Stimulated activated CD8-positive, alpha-beta memory T cell treated with anti-CD3 and anti-CD28 coated beads, Interleukin-4, amount 100 ng/mL, for 1 hour (primary cell): ENCODE measurements around the gene C12orf57.
"Not testable (repeated sequence)": the region's sequence is repeated elsewhere in the genome, so short reads cannot be mapped to it uniquely, and the experiment has no call there.

Experiments
- DNase-seq, 2 donors: peaks; one replicate each; pipeline ENCODE4 v3.0.0-alpha.2; 2020; ENCODE audit warnings: low read depth in 2 of 2, low spot score in 1 of 2

Gene C12orf57

GRCh38 chr12:6943722-6944380 is at the start of gene C12orf57, which contains the start of gene RNU7-1:
TSS of gene C12orf57 (plus strand) at chr12:6944022. CDS start at chr12:6944122, 100 bp downstream.
TSS of gene RNU7-1 (plus strand) at chr12:6943816.
- DNase-seq = peak in 1 of 2 donors; percentile 58

GRCh38 chr12:6894321-6894720 is 49.5 kb upstream of the C12orf57 start:
- no peak for DNase-seq

GRCh38 chr12:6896846-6897435 is 46.9 kb upstream of the C12orf57 start:
- DNase-seq = no peak

GRCh38 chr12:6899427-6899826 is 44.4 kb upstream of the C12orf57 start:
- no peak for DNase-seq

GRCh38 chr12:6899837-6900519 is 43.8 kb upstream of the C12orf57 start:
- DNase-seq = no peak

- no peak for DNase-seq
These were observed 41.4 kb upstream of the C12orf57 start for GRCh38 chr12:6902448-6902847.

GRCh38 chr12:6903722-6904121 is 40.1 kb upstream of the C12orf57 start:
- no peak for DNase-seq

- peak; percentile 95 to 97 for DNase-seq
These were observed 39.2 kb upstream of the C12orf57 start, which contains the start of gene LRRC23 for GRCh38 chr12:6904280-6905276. TSS of gene LRRC23 (plus strand) at chr12:6904822. CDS start at chr12:6905634, 812 bp downstream.

- DNase-seq = no peak
These were observed 38.3 kb upstream of the C12orf57 start for GRCh38 chr12:6905414-6906040.

GRCh38 chr12:6908141-6908540 is 35.7 kb upstream of the C12orf57 start:
- not testable (repeated sequence) for DNase-seq

GRCh38 chr12:6909421-6910145 is 34.2 kb upstream of the C12orf57 start:
- DNase-seq = no peak

- DNase-seq = no peak
These were observed 31.5 kb upstream of the C12orf57 start for GRCh38 chr12:6912164-6912935.

GRCh38 chr12:6914246-6914946 is 29.4 kb upstream of the C12orf57 start, which contains the start of gene ENO2:
TSS of gene ENO2 (plus strand) at chr12:6914580. CDS start at chr12:6915833, 1,253 bp downstream.
- DNase-seq = peak in 1 of 2 donors; percentile 75

GRCh38 chr12:6914947-6915788 is 28.7 kb upstream of the C12orf57 start:
- DNase-seq = no peak

- no peak for DNase-seq
These were observed 28.0 kb upstream of the C12orf57 start for GRCh38 chr12:6915789-6916285.

GRCh38 chr12:6916426-6917200 is 27.2 kb upstream of the C12orf57 start:
- no peak for DNase-seq
